ENCODE measurements around the gene COL4A6.

Gene COL4A6

DNA sequence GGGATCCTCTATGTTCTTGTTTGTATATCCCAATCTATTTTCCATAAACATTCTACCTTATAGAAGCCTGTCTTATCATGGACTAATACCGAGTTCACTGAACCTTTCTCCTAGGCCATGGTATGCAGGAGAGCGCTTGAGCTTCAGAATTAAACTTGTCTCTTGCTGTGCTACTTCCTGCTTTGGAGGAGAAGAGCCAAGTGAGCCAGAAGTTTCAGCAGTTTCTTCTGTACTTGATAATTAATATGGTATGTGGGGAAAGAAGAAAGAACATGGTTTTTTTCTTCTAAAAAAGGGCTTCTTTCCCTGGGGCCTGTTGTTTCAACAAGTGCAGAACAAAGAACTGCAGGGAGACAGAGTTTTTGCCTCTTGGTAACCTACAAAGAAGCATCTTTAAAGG, 173.8 kb downstream of the COL4A6 start (continued):
- no peak for TF ChIP-seq ZC3H10 (CRISPR knock-in tag; IDR thresholded peaks at IDR 0.05)

GRCh38 chrX:108261549-108262203, 176.5 kb downstream of the COL4A6 start:
- TF ChIP-seq BACH2 (CRISPR knock-in tag; IDR thresholded peaks at IDR 0.05; ENCODE audit: borderline replicate concordance): no peak
- TF ChIP-seq PPARA (CRISPR knock-in tag; IDR thresholded peaks at IDR 0.05; ENCODE audit: borderline replicate concordance): no peak
- no peak for TF ChIP-seq ZNF70 (CRISPR knock-in tag; IDR thresholded peaks at IDR 0.05)
- no peak for TF ChIP-seq RARB (CRISPR knock-in tag; IDR thresholded peaks at IDR 0.05)
- TF ChIP-seq, protein P1, sequence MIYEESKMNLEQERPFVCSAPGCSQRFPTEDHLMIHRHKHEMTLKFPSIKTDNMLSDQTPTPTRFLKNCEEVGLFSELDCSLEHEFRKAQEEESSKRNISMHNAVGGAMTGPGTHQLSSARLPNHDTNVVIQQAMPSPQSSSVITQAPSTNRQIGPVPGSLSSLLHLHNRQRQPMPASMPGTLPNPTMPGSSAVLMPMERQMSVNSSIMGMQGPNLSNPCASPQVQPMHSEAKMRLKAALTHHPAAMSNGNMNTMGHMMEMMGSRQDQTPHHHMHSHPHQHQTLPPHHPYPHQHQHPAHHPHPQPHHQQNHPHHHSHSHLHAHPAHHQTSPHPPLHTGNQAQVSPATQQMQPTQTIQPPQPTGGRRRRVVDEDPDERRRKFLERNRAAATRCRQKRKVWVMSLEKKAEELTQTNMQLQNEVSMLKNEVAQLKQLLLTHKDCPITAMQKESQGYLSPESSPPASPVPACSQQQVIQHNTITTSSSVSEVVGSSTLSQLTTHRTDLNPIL (CRISPR knock-in tag; IDR thresholded peaks at IDR 0.05; ENCODE audit: low read depth): no peak
- TF ChIP-seq, protein P2, sequence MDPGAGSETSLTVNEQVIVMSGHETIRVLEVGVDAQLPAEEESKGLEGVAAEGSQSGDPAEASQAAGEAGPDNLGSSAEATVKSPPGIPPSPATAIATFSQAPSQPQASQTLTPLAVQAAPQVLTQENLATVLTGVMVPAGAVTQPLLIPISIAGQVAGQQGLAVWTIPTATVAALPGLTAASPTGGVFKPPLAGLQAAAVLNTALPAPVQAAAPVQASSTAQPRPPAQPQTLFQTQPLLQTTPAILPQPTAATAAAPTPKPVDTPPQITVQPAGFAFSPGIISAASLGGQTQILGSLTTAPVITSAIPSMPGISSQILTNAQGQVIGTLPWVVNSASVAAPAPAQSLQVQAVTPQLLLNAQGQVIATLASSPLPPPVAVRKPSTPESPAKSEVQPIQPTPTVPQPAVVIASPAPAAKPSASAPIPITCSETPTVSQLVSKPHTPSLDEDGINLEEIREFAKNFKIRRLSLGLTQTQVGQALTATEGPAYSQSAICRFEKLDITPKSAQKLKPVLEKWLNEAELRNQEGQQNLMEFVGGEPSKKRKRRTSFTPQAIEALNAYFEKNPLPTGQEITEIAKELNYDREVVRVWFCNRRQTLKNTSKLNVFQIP (CRISPR knock-in tag; IDR thresholded peaks at IDR 0.05; ENCODE audit: borderline replicate concordance, low read depth): no peak
- TF ChIP-seq, protein P3, sequence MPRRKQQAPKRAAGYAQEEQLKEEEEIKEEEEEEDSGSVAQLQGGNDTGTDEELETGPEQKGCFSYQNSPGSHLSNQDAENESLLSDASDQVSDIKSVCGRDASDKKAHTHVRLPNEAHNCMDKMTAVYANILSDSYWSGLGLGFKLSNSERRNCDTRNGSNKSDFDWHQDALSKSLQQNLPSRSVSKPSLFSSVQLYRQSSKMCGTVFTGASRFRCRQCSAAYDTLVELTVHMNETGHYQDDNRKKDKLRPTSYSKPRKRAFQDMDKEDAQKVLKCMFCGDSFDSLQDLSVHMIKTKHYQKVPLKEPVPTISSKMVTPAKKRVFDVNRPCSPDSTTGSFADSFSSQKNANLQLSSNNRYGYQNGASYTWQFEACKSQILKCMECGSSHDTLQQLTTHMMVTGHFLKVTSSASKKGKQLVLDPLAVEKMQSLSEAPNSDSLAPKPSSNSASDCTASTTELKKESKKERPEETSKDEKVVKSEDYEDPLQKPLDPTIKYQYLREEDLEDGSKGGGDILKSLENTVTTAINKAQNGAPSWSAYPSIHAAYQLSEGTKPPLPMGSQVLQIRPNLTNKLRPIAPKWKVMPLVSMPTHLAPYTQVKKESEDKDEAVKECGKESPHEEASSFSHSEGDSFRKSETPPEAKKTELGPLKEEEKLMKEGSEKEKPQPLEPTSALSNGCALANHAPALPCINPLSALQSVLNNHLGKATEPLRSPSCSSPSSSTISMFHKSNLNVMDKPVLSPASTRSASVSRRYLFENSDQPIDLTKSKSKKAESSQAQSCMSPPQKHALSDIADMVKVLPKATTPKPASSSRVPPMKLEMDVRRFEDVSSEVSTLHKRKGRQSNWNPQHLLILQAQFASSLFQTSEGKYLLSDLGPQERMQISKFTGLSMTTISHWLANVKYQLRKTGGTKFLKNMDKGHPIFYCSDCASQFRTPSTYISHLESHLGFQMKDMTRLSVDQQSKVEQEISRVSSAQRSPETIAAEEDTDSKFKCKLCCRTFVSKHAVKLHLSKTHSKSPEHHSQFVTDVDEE (CRISPR knock-in tag; IDR thresholded peaks at IDR 0.05): no peak
- TF ChIP-seq, protein P4, sequence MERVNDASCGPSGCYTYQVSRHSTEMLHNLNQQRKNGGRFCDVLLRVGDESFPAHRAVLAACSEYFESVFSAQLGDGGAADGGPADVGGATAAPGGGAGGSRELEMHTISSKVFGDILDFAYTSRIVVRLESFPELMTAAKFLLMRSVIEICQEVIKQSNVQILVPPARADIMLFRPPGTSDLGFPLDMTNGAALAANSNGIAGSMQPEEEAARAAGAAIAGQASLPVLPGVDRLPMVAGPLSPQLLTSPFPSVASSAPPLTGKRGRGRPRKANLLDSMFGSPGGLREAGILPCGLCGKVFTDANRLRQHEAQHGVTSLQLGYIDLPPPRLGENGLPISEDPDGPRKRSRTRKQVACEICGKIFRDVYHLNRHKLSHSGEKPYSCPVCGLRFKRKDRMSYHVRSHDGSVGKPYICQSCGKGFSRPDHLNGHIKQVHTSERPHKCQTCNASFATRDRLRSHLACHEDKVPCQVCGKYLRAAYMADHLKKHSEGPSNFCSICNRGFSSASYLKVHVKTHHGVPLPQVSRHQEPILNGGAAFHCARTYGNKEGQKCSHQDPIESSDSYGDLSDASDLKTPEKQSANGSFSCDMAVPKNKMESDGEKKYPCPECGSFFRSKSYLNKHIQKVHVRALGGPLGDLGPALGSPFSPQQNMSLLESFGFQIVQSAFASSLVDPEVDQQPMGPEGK (CRISPR knock-in tag; IDR thresholded peaks at IDR 0.05; ENCODE audit: borderline replicate concordance): no peak
- no peak for TF ChIP-seq ARNTL (CRISPR knock-in tag; IDR thresholded peaks at IDR 0.05; ENCODE audit: borderline replicate concordance, low read depth)
- TF ChIP-seq CSDC2 (CRISPR knock-in tag; IDR thresholded peaks at IDR 0.05): no peak
- no peak for TF ChIP-seq ESRRG (CRISPR knock-in tag; IDR thresholded peaks at IDR 0.05)
- no peak for ATAC-seq

DNA sequence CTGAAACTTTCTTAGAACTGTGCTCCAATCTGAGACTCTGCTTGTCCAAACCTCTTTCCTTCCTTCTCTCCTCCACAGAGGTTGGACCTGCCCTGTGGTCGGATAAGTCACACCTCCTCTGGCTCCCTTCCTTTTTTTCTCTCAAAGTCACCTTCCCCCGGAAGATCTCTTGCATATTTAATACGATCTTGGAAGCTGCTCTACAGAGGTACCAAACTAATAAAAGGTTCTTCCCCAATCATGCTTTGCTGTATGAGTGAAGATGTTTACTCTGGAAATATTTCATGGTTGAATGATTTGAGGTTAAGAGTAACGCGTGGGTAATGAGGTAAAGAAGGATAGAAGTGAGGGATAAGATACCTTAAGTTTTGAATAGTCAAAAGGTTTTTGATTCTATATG, 180.7 kb downstream of the COL4A6 start:
- ATAC-seq: no peak
- TF ChIP-seq, protein P2 (CRISPR knock-in tag; IDR thresholded peaks at IDR 0.05; ENCODE audit: borderline replicate concordance, low read depth): no peak
- TF ChIP-seq GLIS3 (CRISPR knock-in tag; IDR thresholded peaks at IDR 0.05) (no peak), CSDC2 (CRISPR knock-in tag; IDR thresholded peaks at IDR 0.05) (no peak), ZNF8 (CRISPR knock-in tag; IDR thresholded peaks at IDR 0.05) (no peak), ZC3H10 (CRISPR knock-in tag; IDR thresholded peaks at IDR 0.05) (no peak), RARB (CRISPR knock-in tag; IDR thresholded peaks at IDR 0.05) (no peak), ARNTL (CRISPR knock-in tag; IDR thresholded peaks at IDR 0.05; ENCODE audit: borderline replicate concordance, low read depth) (no peak), ESRRG (CRISPR knock-in tag; IDR thresholded peaks at IDR 0.05) (no peak), OSR1 (CRISPR knock-in tag; IDR thresholded peaks at IDR 0.05) (no peak)

- no peak for ATAC-seq
- TF ChIP-seq, protein P3 (CRISPR knock-in tag; IDR thresholded peaks at IDR 0.05): no peak
- no peak for TF ChIP-seq BACH2 (CRISPR knock-in tag; IDR thresholded peaks at IDR 0.05; ENCODE audit: borderline replicate concordance)
These were observed 183.6 kb downstream of the COL4A6 start for GRCh38 chrX:108254636-108255035.
